Endodermal cell (in vitro differentiated cells): ENCODE results near the gene MRPS34. TPM values are rescaled to one million over a fixed set of nuclear protein-coding genes. Genes with fewer than 3 reads are reported as not detected.

Experiments
- DNase-seq: peaks from one replicate; pipeline ENCODE4 v3.0.0-alpha.2; 2017
- H3K27ac ChIP-seq: 2 replicates; pipeline ENCODE4 v1.5.1; 2013; ENCODE audit warnings: mild to moderate bottlenecking, low read depth, low read length, moderate library complexity
- H3K27me3 ChIP-seq: 2 replicates; pipeline ENCODE4 v1.6.1; 2013; ENCODE audit warnings: mild to moderate bottlenecking, low read length, moderate library complexity; ENCODE audit not compliant: insufficient read depth, control insufficient read depth, poor library complexity, severe bottlenecking
- H3K36me3 ChIP-seq: 2 replicates; pipeline ENCODE4 v1.7.0; 2013; ENCODE audit warnings: mild to moderate bottlenecking, low read length, moderate library complexity; ENCODE audit not compliant: control insufficient read depth, insufficient read depth
- H3K4me1 ChIP-seq: one replicate; pipeline ENCODE4 v1.7.0; 2013; ENCODE audit warnings: low read length; ENCODE audit not compliant: control insufficient read depth, insufficient read depth
- H3K4me3 ChIP-seq: 2 replicates; pipeline ENCODE4 v1.5.1; 2013; ENCODE audit warnings: mild to moderate bottlenecking, low read length, moderate library complexity
- H3K9ac ChIP-seq: 2 replicates; pipeline ENCODE4 v1.6.1; 2013; ENCODE audit warnings: mild to moderate bottlenecking, low read length, moderate library complexity; ENCODE audit not compliant: poor library complexity, severe bottlenecking; ENCODE audit errors: extremely low read depth
- H3K9me3 ChIP-seq: 2 replicates; pipeline ENCODE4 v1.6.1; 2013; ENCODE audit warnings: mild to moderate bottlenecking, low read length, moderate library complexity; ENCODE audit not compliant: control insufficient read depth
- H3K27ac Mint-ChIP-seq: 2 replicates; pipeline ENCODE4 v1.8.0; 2020; ENCODE audit warnings: mixed read lengths
- H3K27me3 Mint-ChIP-seq: 2 replicates; pipeline ENCODE4 v1.8.0; 2021; ENCODE audit warnings: mild to moderate bottlenecking, mixed read lengths; ENCODE audit not compliant: insufficient read depth
- H3K36me3 Mint-ChIP-seq: 2 replicates; pipeline ENCODE4 v1.8.0; 2020; ENCODE audit warnings: low read depth, mixed read lengths
- H3K4me1 Mint-ChIP-seq: 2 replicates; pipeline ENCODE4 v1.8.0; 2020; ENCODE audit warnings: mixed read lengths
- H3K4me3 Mint-ChIP-seq: 2 replicates; pipeline ENCODE4 v1.8.0; 2020; ENCODE audit warnings: mild to moderate bottlenecking, moderate library complexity, mixed read lengths
- H3K9me3 Mint-ChIP-seq: 2 replicates; pipeline ENCODE4 v1.8.0; 2020; ENCODE audit warnings: mild to moderate bottlenecking, mixed read lengths
- WGBS, 2 experiments: methylation state at CpG; one replicate each; pipeline versions ENCODE4 v1.1.5 to v1.1.7; 2013; ENCODE audit warnings: missing lambda C conversion rate in 2 of 2, mixed read lengths in 1 of 2; ENCODE audit not compliant: insufficient coverage in 1 of 2, insufficient read length in 1 of 2; 5-methylcytosine and 5-hydroxymethylcytosine counted together
- total RNA-seq, 2 donors: library from RNA; stranded (reverse); fragmentation: NEBNext Ultra II Directional in 1 of 2; extraction: Animal tissue kit (Norgen Biotek cat#: 25700) in 1 of 2; gene quantifications; 2 replicates in 1 of 2; 3 replicates in 1 of 2; pipeline ENCODE4 v1.2.1, GENCODE V29; 2021
- TF ChIP-seq, protein P1 (sequence below): fragments of 200-600 bp; sonication (generic); conservative IDR thresholded peaks from 2 replicates; pipeline ENCODE4 v1.5.0; 2021; ENCODE audit warnings: antibody characterized with exemption, mild to moderate bottlenecking

Gene MRPS34
- total RNA-seq, 2 donors from 2014 or later: 137 to 164 TPM

DNA sequence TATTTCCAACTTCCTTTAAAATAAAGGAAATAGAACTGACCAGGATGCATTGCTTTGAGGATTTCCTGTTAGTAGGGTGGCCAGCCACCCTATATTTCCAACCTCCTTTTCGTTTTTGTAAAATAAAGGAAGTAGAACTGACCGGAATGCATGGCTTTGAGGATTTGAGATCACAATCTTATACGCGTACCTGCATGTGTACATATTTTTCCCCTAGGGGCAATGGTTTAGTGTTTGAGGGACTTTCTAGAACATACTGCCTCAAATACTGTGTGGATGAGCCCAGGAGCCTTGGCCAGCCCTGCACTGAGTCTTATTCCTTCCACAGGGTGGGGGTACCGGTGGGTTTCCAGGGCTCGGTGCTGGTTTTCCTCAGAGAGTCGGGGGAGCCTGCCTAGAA, 41.3 kb downstream of the MRPS34 start:
- WGBS, 2 experiments: 80 to 90% methylated on average over 2 to 7 of the region's 7 CpGs
- DNase-seq: no peak
- Histone ChIP-seq H3K9ac (no peak overlapping the region), H3K4me3 (no peak overlapping the region), H3K4me1 (no peaks in the 10 kb centered on the region), H3K9me3 (peaks cover 20% of the 10 kb centered on the region), H3K36me3 (peaks cover 15% of the 10 kb centered on the region), H3K27ac (no peak overlapping the region), H3K27me3 (no peaks in the 10 kb centered on the region)
- Mint-ChIP-seq H3K4me3 (no peak overlapping the region), H3K36me3 (peaks cover 37% of the 10 kb centered on the region), H3K4me1 (no peaks in the 10 kb centered on the region), H3K27ac (no peak overlapping the region), H3K27me3 (no peaks in the 10 kb centered on the region), H3K9me3 (no peaks in the 10 kb centered on the region)
- TF ChIP-seq, protein P1, sequence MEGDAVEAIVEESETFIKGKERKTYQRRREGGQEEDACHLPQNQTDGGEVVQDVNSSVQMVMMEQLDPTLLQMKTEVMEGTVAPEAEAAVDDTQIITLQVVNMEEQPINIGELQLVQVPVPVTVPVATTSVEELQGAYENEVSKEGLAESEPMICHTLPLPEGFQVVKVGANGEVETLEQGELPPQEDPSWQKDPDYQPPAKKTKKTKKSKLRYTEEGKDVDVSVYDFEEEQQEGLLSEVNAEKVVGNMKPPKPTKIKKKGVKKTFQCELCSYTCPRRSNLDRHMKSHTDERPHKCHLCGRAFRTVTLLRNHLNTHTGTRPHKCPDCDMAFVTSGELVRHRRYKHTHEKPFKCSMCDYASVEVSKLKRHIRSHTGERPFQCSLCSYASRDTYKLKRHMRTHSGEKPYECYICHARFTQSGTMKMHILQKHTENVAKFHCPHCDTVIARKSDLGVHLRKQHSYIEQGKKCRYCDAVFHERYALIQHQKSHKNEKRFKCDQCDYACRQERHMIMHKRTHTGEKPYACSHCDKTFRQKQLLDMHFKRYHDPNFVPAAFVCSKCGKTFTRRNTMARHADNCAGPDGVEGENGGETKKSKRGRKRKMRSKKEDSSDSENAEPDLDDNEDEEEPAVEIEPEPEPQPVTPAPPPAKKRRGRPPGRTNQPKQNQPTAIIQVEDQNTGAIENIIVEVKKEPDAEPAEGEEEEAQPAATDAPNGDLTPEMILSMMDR: no peak

DNA sequence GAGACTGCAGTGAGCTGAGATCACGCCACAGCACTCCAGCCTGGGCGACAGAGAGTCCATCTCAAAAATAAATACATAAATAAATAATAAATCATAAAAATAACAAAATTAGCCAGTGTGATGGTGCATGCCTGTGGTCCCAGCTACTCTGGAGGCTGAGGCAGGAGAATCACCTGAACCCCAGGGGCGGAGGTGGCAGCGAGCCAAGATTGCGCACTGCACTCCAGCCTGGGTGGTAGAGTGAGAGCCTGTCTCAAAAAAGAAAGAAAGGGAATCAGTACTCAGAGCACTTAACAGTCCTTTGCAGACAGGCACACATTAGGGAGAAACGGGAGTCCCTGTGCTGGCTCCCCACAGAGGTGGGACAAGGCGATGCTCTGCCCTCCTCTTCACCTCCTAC, 41.9 kb downstream of the MRPS34 start:
- DNase-seq: no peak
- Histone ChIP-seq H3K36me3 (peaks cover 17% of the 10 kb centered on the region), H3K27ac (no peak overlapping the region), H3K9me3 (peaks cover 15% of the 10 kb centered on the region), H3K4me3 (no peak overlapping the region), H3K9ac (no peak overlapping the region), H3K27me3 (no peaks in the 10 kb centered on the region), H3K4me1 (no peaks in the 10 kb centered on the region)
- no peaks in the 10 kb centered on the region for H3K27me3 Mint-ChIP-seq
- TF ChIP-seq, protein P1: no peak
- no peak overlapping the region for H3K27ac Mint-ChIP-seq
- no peaks in the 10 kb centered on the region for H3K4me1 Mint-ChIP-seq
- H3K4me3 Mint-ChIP-seq: no peak overlapping the region
- H3K9me3 Mint-ChIP-seq: no peaks in the 10 kb centered on the region
- WGBS, 2 experiments: 95 to 100% methylated on average over 2 to 5 of the region's 7 CpGs
- H3K36me3 Mint-ChIP-seq: peaks cover 40% of the 10 kb centered on the region

DNA sequence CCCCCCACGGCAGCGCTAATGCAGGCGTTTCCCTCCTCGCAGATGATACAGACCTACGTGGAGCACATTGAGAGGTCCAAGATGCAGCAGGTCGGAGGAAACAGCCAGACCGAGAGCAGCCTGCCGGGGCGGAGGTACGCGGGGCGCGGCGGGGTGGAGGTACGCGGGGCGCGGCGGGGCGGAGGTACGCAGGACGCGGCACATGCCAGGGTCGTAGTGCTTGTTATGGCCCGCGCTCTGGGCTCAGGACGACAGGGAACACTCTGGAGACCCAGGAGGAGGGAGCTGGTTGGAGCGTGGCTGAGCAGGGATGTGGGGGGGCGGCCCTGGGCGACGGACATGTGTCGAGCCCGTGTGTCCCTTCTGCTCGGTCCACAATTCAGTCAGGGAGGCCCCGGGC, 43.5 kb downstream of the MRPS34 start:
- no peak overlapping the region for H3K27ac Mint-ChIP-seq

More for the DNA sequence above, 43.5 kb downstream of the MRPS34 start:
- no peak for DNase-seq
- H3K4me3 Mint-ChIP-seq: no peak overlapping the region
- H3K27me3 Mint-ChIP-seq: no peaks in the 10 kb centered on the region
- TF ChIP-seq, protein P1: no peak
- peaks cover 41% of the 10 kb centered on the region for H3K36me3 Mint-ChIP-seq
- WGBS, 2 experiments: 94 to 97% methylated on average over 28 to 32 of the region's 35 CpGs
- Histone ChIP-seq H3K27ac (no peak overlapping the region), H3K9me3 (no peaks in the 10 kb centered on the region), H3K36me3 (peaks cover 16% of the 10 kb centered on the region), H3K4me1 (no peaks in the 10 kb centered on the region), H3K4me3 (no peak overlapping the region), H3K27me3 (no peaks in the 10 kb centered on the region), H3K9ac (no peak overlapping the region)
- no peaks in the 10 kb centered on the region for H3K4me1 Mint-ChIP-seq
- H3K9me3 Mint-ChIP-seq: no peaks in the 10 kb centered on the region
